ENCODE measurements around the gene RAD9B.
"Not testable (repeated sequence)": the region's sequence is repeated elsewhere in the genome, so short reads cannot be mapped to it uniquely, and the experiment has no call there.

Gene RAD9B

DNA sequence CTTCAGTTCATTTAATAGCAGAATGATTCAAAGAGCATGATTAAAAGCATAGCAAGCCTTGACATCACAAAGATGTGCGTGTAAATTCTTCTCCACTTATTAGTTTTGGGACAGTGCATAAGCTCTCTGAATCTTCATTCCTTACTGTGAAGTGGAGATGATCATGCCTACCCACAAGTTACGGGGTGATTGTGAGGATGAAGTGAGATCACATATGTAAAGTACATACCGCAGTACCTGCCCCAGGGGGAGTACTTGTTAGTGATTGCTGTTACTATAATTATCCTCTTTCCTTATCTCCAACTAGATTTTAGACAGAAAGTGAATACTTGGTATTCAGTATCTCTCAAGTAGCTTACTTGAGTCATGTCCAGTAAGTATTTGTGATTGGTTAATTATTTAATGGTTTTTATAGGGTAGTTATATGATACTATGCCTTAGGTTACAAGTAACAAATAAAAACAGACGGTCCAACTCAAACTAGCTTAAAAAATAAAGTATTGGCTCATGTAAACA, 6.0 kb downstream of the RAD9B start:
- Histone ChIP-seq H3K4me1 (ENCODE audit: insufficient read depth, poor library complexity, severe bottlenecking) (no peaks in the 10 kb centered on the region), H3K36me3 (ENCODE audit: low read depth) (no peaks in the 10 kb centered on the region), H3K4me3 (ENCODE audit: severe bottlenecking) (no peak overlapping the region), H3K27me3 (ENCODE audit: insufficient read depth, poor library complexity, severe bottlenecking) (no peaks in the 10 kb centered on the region), H3K27ac (ENCODE audit: poor library complexity, severe bottlenecking) (no peak overlapping the region), H3K9me3 (ENCODE audit: severe bottlenecking) (no peaks in the 10 kb centered on the region)
- ATAC-seq (ENCODE audit: low read depth) (no peak), DNase-seq (ENCODE audit: low spot score) (no peak)
- TF ChIP-seq, protein P1, sequence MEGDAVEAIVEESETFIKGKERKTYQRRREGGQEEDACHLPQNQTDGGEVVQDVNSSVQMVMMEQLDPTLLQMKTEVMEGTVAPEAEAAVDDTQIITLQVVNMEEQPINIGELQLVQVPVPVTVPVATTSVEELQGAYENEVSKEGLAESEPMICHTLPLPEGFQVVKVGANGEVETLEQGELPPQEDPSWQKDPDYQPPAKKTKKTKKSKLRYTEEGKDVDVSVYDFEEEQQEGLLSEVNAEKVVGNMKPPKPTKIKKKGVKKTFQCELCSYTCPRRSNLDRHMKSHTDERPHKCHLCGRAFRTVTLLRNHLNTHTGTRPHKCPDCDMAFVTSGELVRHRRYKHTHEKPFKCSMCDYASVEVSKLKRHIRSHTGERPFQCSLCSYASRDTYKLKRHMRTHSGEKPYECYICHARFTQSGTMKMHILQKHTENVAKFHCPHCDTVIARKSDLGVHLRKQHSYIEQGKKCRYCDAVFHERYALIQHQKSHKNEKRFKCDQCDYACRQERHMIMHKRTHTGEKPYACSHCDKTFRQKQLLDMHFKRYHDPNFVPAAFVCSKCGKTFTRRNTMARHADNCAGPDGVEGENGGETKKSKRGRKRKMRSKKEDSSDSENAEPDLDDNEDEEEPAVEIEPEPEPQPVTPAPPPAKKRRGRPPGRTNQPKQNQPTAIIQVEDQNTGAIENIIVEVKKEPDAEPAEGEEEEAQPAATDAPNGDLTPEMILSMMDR (IDR thresholded peaks at IDR 0.05; ENCODE audit: poor library complexity, severe bottlenecking), result no peak

DNA sequence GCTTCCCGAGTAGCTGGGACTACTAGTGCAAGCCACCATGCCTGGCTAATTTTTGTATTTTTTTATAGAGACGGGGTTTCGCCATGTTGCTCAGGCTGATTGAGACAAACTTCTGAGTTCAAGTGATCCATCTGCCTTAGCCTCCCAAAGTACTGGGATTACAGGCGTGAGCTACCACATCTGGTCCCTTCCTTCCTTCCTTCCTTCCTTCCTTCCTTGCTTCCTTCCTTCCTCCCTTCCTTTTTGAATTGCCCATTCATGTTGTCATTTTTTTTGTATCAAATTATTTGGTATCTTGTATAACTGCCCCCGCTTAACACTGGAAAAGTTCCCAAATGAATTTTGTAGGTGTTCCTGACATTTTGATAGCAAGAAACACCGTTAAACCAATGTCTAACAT, 11.7 kb downstream of the RAD9B start:
- H3K4me3 ChIP-seq (ENCODE audit: severe bottlenecking), result no peak overlapping the region
- no peaks in the 10 kb centered on the region for H3K27me3 ChIP-seq (ENCODE audit: insufficient read depth, poor library complexity, severe bottlenecking)
- H3K9me3 ChIP-seq (ENCODE audit: severe bottlenecking), result no peaks in the 10 kb centered on the region
- no peak overlapping the region for H3K27ac ChIP-seq (ENCODE audit: poor library complexity, severe bottlenecking)
- H3K4me1 ChIP-seq (ENCODE audit: insufficient read depth, poor library complexity, severe bottlenecking), result no peaks in the 10 kb centered on the region
- ATAC-seq (ENCODE audit: low read depth) (no peak), DNase-seq (ENCODE audit: low spot score) (no peak)
- TF ChIP-seq, protein P1 (IDR thresholded peaks at IDR 0.05; ENCODE audit: poor library complexity, severe bottlenecking), result no peak
- no peaks in the 10 kb centered on the region for H3K36me3 ChIP-seq (ENCODE audit: low read depth)

DNA sequence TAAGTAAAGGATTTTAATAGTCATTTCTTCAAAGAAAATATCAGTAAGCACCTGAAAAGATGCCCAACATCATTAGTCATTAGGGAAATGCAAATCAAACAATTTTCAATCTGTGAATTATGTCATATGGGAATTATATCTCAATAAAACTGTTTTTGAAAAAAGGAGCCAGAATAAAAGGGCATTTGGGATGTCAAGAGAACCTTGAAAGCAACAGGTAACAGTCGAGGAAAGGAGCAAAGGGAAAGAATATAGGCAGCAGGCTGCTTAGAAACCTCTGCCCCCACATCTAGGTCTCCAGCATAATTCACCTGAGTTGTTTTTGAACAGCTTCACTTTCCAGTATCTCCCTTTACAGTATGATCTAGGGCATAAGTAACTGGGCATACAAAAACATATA, 12.2 kb downstream of the RAD9B start:
- Histone ChIP-seq H3K9me3 (ENCODE audit: severe bottlenecking) (no peaks in the 10 kb centered on the region), H3K27me3 (ENCODE audit: insufficient read depth, poor library complexity, severe bottlenecking) (no peaks in the 10 kb centered on the region), H3K27ac (ENCODE audit: poor library complexity, severe bottlenecking) (no peak overlapping the region), H3K36me3 (ENCODE audit: low read depth) (no peaks in the 10 kb centered on the region), H3K4me1 (ENCODE audit: insufficient read depth, poor library complexity, severe bottlenecking) (no peaks in the 10 kb centered on the region), H3K4me3 (ENCODE audit: severe bottlenecking) (no peak overlapping the region)
- ATAC-seq (ENCODE audit: low read depth) (no peak), DNase-seq (ENCODE audit: low spot score) (no peak)
- TF ChIP-seq, protein P1 (IDR thresholded peaks at IDR 0.05; ENCODE audit: poor library complexity, severe bottlenecking), result no peak

DNA sequence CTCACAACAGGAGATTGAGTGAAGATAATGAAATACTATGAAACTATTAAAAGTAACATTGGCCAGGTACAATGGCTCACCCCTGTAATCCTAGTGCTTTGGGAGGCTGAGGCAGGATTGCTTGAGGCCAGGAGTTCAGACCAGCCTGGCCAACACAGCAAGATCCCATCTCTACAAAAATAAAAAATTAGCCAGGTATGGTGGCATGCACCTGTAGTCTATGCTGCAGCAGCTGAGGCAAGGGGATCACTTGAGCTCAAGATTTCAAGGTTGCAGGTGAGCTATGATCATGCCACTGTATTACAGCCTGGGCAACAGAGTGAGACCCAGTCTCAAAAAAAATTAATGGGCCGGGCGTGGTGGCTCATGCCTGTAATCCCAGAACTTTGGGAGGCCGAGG, 14.9 kb downstream of the RAD9B start:
- H3K4me1 ChIP-seq (ENCODE audit: insufficient read depth, poor library complexity, severe bottlenecking), result no peaks in the 10 kb centered on the region
- ATAC-seq (ENCODE audit: low read depth), result no peak
- TF ChIP-seq, protein P1 (IDR thresholded peaks at IDR 0.05; ENCODE audit: poor library complexity, severe bottlenecking), result no peak
- H3K9me3 ChIP-seq (ENCODE audit: severe bottlenecking), result no peaks in the 10 kb centered on the region
- H3K4me3 ChIP-seq (ENCODE audit: severe bottlenecking), result no peak overlapping the region
- no peak for DNase-seq (ENCODE audit: low spot score)
- H3K27ac ChIP-seq (ENCODE audit: poor library complexity, severe bottlenecking), result no peak overlapping the region
- H3K36me3 ChIP-seq (ENCODE audit: low read depth), result no peaks in the 10 kb centered on the region
- no peaks in the 10 kb centered on the region for H3K27me3 ChIP-seq (ENCODE audit: insufficient read depth, poor library complexity, severe bottlenecking)

DNA sequence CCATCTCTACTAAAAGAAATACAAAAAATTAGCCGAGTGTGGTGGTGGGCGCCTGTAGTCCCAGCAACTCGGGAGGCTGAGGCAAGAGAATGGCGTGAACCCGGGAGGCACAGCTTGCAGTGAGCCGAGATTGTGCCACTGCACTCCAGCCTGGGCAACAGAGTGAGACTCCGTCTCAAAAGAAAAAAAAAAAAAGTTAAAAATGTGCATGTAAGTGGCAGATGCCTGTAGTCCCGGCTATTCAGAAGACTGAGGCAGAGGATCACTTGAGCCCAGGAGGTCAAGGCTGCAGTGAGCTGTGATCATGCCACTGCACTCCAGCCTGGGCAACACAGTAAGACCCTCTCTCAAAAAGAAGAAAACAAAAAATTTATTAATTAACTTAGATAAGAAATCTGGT, 15.9 kb downstream of the RAD9B start:
- ATAC-seq (ENCODE audit: low read depth); DNase-seq (ENCODE audit: low spot score); H3K9me3 ChIP-seq (ENCODE audit: severe bottlenecking); H3K36me3 ChIP-seq (ENCODE audit: low read depth); H3K4me1 ChIP-seq (ENCODE audit: insufficient read depth, poor library complexity, severe bottlenecking); H3K4me3 ChIP-seq (ENCODE audit: severe bottlenecking); H3K27ac ChIP-seq (ENCODE audit: poor library complexity, severe bottlenecking); H3K27me3 ChIP-seq (ENCODE audit: insufficient read depth, poor library complexity, severe bottlenecking): not testable (repeated sequence)

DNA sequence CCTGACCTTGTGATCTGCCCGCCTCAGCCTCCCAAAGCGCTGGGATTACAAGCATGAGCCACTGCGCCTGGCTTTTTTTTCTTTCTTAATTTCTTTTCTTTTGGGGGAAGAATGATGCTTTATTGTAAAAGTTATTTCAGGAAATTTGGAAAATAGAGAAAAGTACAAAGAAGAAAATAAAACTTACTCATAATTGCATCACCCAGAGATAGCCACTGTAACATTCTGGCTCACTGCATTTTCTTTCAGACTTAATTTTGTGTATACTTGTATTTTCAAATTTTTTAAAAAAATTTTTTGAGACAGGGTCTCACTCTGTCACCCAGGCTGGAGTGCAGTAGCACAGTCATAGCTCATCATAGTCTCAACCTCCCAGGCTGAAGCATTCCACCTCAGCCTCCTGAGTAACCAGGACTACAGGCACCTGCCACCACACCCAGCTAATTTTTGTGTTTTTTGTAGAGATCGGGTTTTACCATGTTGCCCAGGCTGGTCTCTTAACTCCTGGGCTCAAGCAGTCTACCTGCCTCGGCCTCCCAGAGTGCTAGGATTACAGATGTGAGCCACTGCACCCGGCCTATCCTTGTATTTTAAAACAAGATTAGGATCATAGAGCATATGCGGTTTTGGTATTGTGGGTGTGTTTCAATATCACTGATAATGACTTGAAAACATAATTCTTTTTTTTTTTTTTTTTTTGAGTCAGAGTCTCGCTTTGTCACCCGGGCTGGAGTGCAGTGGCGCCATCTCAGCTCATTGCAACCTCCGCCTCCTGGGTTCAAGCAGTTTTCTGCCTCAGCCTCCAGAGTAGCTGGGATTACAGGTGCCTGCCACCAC, 19.0 kb downstream of the RAD9B start:
- not testable (repeated sequence) for H3K9me3 ChIP-seq (ENCODE audit: severe bottlenecking); DNase-seq (ENCODE audit: low spot score); H3K27me3 ChIP-seq (ENCODE audit: insufficient read depth, poor library complexity, severe bottlenecking); H3K27ac ChIP-seq (ENCODE audit: poor library complexity, severe bottlenecking); ATAC-seq (ENCODE audit: low read depth); H3K4me3 ChIP-seq (ENCODE audit: severe bottlenecking); H3K4me1 ChIP-seq (ENCODE audit: insufficient read depth, poor library complexity, severe bottlenecking); H3K36me3 ChIP-seq (ENCODE audit: low read depth)
